Eye (tissue), 1 donor: ENCODE measurements around the gene TMEM170A.

Experiments
- DNase-seq: peaks from one replicate; pipeline ENCODE4 v3.0.0-alpha.2; 2015

The TMEM170A gene

GRCh38 chr16:75398333-75398732 is 66.2 kb downstream of the TMEM170A start:
- DNase-seq, result no peak

- no peak for DNase-seq
Observed at GRCh38 chr16:75394941-75395340, 69.5 kb downstream of the TMEM170A start.
